HEK293 (cell line): ENCODE results near the gene PHETA2.

Experiments used
- ZNF354C ChIP-seq: fragments of 450-650 bp; formaldehyde crosslinking; IDR thresholded peaks from 2 replicates; pipeline ENCODE4 v1.5.1; 2016; ENCODE audit warnings: missing biosample characterization, missing genetic modification characterization, low read depth, borderline replicate concordance
- TF ChIP-seq, protein P1 (sequence below): fragments of 450-650 bp; formaldehyde crosslinking; IDR thresholded peaks from 2 replicates; pipeline ENCODE4 v1.5.1; 2016; ENCODE audit warnings: missing biosample characterization, missing genetic modification characterization

GRCh38 chr22:42052765-42053164 lies 21.3 kb upstream of the PHETA2 start:
- no peak for TF ChIP-seq ZNF354C (tag by site-specific recombination)
- TF ChIP-seq, protein P1, sequence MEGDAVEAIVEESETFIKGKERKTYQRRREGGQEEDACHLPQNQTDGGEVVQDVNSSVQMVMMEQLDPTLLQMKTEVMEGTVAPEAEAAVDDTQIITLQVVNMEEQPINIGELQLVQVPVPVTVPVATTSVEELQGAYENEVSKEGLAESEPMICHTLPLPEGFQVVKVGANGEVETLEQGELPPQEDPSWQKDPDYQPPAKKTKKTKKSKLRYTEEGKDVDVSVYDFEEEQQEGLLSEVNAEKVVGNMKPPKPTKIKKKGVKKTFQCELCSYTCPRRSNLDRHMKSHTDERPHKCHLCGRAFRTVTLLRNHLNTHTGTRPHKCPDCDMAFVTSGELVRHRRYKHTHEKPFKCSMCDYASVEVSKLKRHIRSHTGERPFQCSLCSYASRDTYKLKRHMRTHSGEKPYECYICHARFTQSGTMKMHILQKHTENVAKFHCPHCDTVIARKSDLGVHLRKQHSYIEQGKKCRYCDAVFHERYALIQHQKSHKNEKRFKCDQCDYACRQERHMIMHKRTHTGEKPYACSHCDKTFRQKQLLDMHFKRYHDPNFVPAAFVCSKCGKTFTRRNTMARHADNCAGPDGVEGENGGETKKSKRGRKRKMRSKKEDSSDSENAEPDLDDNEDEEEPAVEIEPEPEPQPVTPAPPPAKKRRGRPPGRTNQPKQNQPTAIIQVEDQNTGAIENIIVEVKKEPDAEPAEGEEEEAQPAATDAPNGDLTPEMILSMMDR (tag by site-specific recombination): no peak
